SU-DHL-6 (cell line): ENCODE results near the gene CCR7.

Source experiments
- H2AFZ ChIP-seq: fragments of 200-600 bp; sonication (generic); 2 replicates; pipeline ENCODE4 v1.6.1; 2014; ENCODE audit warnings: low read depth, mild to moderate bottlenecking, moderate library complexity, mixed read lengths, antibody characterized with exemption, low read length; ENCODE audit not compliant: severe bottlenecking
- H3F3A ChIP-seq: fragments of 200-600 bp; shearing (Covaris generic); 2 replicates; pipeline ENCODE4 v1.6.0; 2016; ENCODE audit warnings: antibody characterized with exemption, mild to moderate bottlenecking; ENCODE audit not compliant: insufficient read depth
- H3K27ac ChIP-seq: fragments of 200-600 bp; sonication (generic); 2 replicates; pipeline ENCODE4 v1.5.1; 2016; ENCODE audit warnings: low read depth, mild to moderate bottlenecking, low read length, moderate library complexity, mixed read lengths
- H3K27me3 ChIP-seq: fragments of 200-600 bp; sonication (generic), shearing (Covaris generic); 2 replicates; pipeline ENCODE4 v1.6.0; 2014; ENCODE audit warnings: mild to moderate bottlenecking, low read length
- H3K36me3 ChIP-seq: fragments of 200-600 bp; sonication (generic); 2 replicates; pipeline ENCODE4 v1.6.1; 2014; ENCODE audit warnings: mild to moderate bottlenecking, low read length, mixed read lengths
- H3K4me2 ChIP-seq: fragments of 300-600, 200-600 bp; shearing (Covaris generic), sonication (generic); 2 replicates; pipeline ENCODE4 v1.6.0; 2014; ENCODE audit warnings: low read length, low read depth, mild to moderate bottlenecking; ENCODE audit not compliant: poor library complexity, severe bottlenecking
- H3K4me3 ChIP-seq: fragments of 200-600 bp; sonication (generic); 2 replicates; pipeline ENCODE4 v1.5.1; 2014; ENCODE audit warnings: antibody characterized with exemption, low read length, mild to moderate bottlenecking, mixed read lengths; ENCODE audit not compliant: insufficient read depth, poor library complexity, severe bottlenecking
- H3K79me2 ChIP-seq: fragments of 200-600 bp; sonication (generic); 2 replicates; pipeline ENCODE4 v1.6.1; 2014; ENCODE audit warnings: mild to moderate bottlenecking, low read length, moderate library complexity; ENCODE audit not compliant: insufficient read depth
- H3K9ac ChIP-seq: fragments of 200-600 bp; sonication (generic); 2 replicates; pipeline ENCODE4 v1.7.0; 2014; ENCODE audit warnings: mild to moderate bottlenecking, low read length
- H3K9me2 ChIP-seq: fragments of 200-600 bp; sonication (generic); replicated peaks from 2 replicates; pipeline ENCODE4 v1.6.1; 2014; ENCODE audit warnings: low read length; ENCODE audit not compliant: insufficient read depth
- H3K9me3 ChIP-seq: fragments of 200-600 bp; sonication (generic); 2 replicates; pipeline ENCODE4 v1.6.1; 2014; ENCODE audit warnings: low read length, mixed read lengths; ENCODE audit not compliant: insufficient read depth
- H4K20me1 ChIP-seq: fragments of 200-600 bp; sonication (generic); 2 replicates; pipeline ENCODE4 v1.6.1; 2014; ENCODE audit warnings: low read depth, mild to moderate bottlenecking, antibody characterized with exemption, low read length, moderate library complexity, mixed read lengths
- CTCF ChIP-seq: fragments of 200-600 bp; sonication (generic); IDR thresholded peaks from one replicate; pipeline ENCODE4 v1.5.1; 2017; ENCODE audit warnings: antibody characterized with exemption, mild to moderate bottlenecking, low read length, moderate library complexity; ENCODE audit not compliant: insufficient read depth, poor library complexity, severe bottlenecking
- EZH2phosphoT487 ChIP-seq: fragments of 200-600 bp; sonication (generic), shearing (Covaris generic); conservative IDR thresholded peaks from 2 replicates; pipeline ENCODE4 v1.6.1; 2018; ENCODE audit warnings: mild to moderate bottlenecking, antibody characterized with exemption, low read length, moderate library complexity, mixed read lengths

The CCR7 gene

GRCh38 chr17:40568074-40568836, 3.0 kb upstream of the CCR7 start:
- H3K9me3 ChIP-seq: no peaks in the 10 kb centered on the region; the same call in 1 of the 2 replicates
- H3K4me3 ChIP-seq: no peak overlapping the region
- no peaks in the 10 kb centered on the region for H3K36me3 ChIP-seq
- H3F3A ChIP-seq: no peaks in the 10 kb centered on the region
- no peaks in the 10 kb centered on the region for H3K27me3 ChIP-seq
- no peaks in the 10 kb centered on the region for H3K9me2 ChIP-seq
- no peaks in the 10 kb centered on the region for H4K20me1 ChIP-seq
- no peak for TF ChIP-seq EZH2phosphoT487
- no peak overlapping the region for H2AFZ ChIP-seq
- H3K4me2 ChIP-seq: no peak overlapping the region
- H3K9ac ChIP-seq: no peak overlapping the region
- H3K79me2 ChIP-seq: no peaks in the 10 kb centered on the region
- H3K27ac ChIP-seq: no peak overlapping the region

DNA sequence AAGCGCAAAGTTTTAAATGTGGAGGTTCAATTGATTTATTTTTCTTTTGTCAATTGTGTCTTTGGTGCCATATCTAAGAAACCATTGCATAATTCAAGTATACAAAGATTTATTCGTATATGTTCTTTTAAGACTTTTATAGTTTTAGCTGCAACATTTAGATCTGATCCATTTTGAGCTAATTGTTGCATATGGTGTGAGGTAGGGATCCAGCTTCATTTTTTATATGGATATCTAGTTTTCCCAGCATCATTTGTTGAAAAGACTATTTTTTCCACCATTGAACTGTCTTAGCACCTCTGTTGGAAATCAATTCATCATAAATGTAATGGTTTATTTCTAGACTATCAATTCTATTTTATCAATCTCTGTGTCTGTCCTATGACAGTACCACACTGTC, 2.1 kb upstream of the CCR7 start:
- no peaks in the 10 kb centered on the region for H3K36me3 ChIP-seq
- no peak overlapping the region for H2AFZ ChIP-seq
- H3K79me2 ChIP-seq: no peaks in the 10 kb centered on the region
- H3K4me3 ChIP-seq: no peak overlapping the region
- no peak overlapping the region for H3K27ac ChIP-seq
- no peak overlapping the region for H3K9ac ChIP-seq
- TF ChIP-seq EZH2phosphoT487 (no peak), CTCF (no peak)
- H3K9me2 ChIP-seq: no peaks in the 10 kb centered on the region
- no peaks in the 10 kb centered on the region for H3F3A ChIP-seq
- H3K4me2 ChIP-seq: no peak overlapping the region
- no peaks in the 10 kb centered on the region for H4K20me1 ChIP-seq
- no peaks in the 10 kb centered on the region; the same call in 1 of the 2 replicates for H3K9me3 ChIP-seq
- no peaks in the 10 kb centered on the region for H3K27me3 ChIP-seq

DNA sequence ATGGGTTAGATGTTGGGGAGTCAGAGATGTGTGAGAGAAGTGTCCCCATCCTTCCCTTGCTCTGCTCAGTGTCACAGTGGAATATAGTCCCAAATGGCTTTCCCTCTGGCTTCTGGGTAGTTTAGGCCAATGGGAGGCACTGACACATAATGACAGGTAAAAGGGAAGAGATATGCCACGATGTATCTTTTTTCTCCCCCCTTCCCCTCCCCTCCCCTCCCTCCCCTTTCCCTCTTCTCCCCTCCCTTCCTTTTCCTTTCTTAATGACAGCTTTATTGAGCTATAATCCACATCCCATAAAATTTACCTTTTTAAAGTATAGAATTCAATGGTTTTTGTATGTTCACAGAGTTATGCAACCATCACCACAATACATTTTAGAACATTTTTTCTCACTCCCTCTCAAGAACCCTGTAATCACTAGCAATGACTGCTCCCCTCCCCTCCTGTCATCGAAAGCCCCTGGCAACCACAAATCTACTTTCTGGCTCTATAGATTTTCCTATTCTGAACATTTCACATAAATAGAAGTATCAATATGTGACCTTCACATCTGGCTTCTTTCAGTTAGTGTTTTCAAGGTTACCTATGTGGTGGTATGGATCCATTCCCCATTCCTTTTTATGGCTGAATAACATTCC, 617 bp upstream of the CCR7 start:
- H3F3A ChIP-seq: peaks cover 2% of the 10 kb centered on the region; the same call in 1 of the 2 replicates
- no peaks in the 10 kb centered on the region for H3K9me2 ChIP-seq
- no peak overlapping the region for H3K9ac ChIP-seq
- no peak overlapping the region for H3K4me2 ChIP-seq
- H3K9me3 ChIP-seq: no peaks in the 10 kb centered on the region; the same call in 1 of the 2 replicates
- no peak for TF ChIP-seq EZH2phosphoT487
- no peak for TF ChIP-seq CTCF
- H3K79me2 ChIP-seq: no peaks in the 10 kb centered on the region
- H3K4me3 ChIP-seq: no peak overlapping the region
- no peak overlapping the region for H2AFZ ChIP-seq
- no peak overlapping the region for H3K27ac ChIP-seq
- no peaks in the 10 kb centered on the region for H4K20me1 ChIP-seq
- H3K36me3 ChIP-seq: no peaks in the 10 kb centered on the region
- H3K27me3 ChIP-seq: no peaks in the 10 kb centered on the region
